Immature natural killer cell (primary cell): Measurements from ENCODE around the gene GALNT1. TPM values are rescaled to one million over a fixed set of nuclear protein-coding genes. Genes with fewer than 3 reads are reported as not detected.

Source experiments
- DNase-seq, 3 donors: peaks; one replicate each; pipeline ENCODE4 v3.0.0; 2022; ENCODE audit warnings: mixed read lengths in 1 of 3
- H3K27ac Mint-ChIP-seq, 6 donors: one replicate each; pipeline ENCODE4 v1.8.0; 2020; ENCODE audit warnings: mixed read lengths in 6 of 6, mild to moderate bottlenecking in 5 of 6, inconsistent platforms in 4 of 6, moderate library complexity in 3 of 6
- H3K27me3 Mint-ChIP-seq, 3 donors: one replicate each; pipeline ENCODE4 v1.8.0; 2020 to 2021; ENCODE audit warnings: low read depth in 3 of 3, mild to moderate bottlenecking in 3 of 3, mixed read lengths in 3 of 3, moderate library complexity in 3 of 3, inconsistent platforms in 1 of 3
- H3K36me3 Mint-ChIP-seq, 3 donors: one replicate each; pipeline ENCODE4 v1.8.0; 2020; ENCODE audit warnings: mixed read lengths in 3 of 3, inconsistent platforms in 2 of 3, mild to moderate bottlenecking in 2 of 3
- H3K4me1 Mint-ChIP-seq, 2 donors: one replicate each; pipeline ENCODE4 v1.8.0; 2020; ENCODE audit warnings: inconsistent platforms in 2 of 2, mild to moderate bottlenecking in 2 of 2, mixed read lengths in 2 of 2, moderate library complexity in 1 of 2
- H3K4me3 Mint-ChIP-seq, 5 donors: one replicate each; pipeline ENCODE4 v1.8.0; 2020; ENCODE audit warnings: mild to moderate bottlenecking in 5 of 5, mixed read lengths in 5 of 5, inconsistent platforms in 3 of 5, moderate library complexity in 3 of 5
- H3K9me3 Mint-ChIP-seq, 6 donors: one replicate each; pipeline ENCODE4 v1.8.0; 2020; ENCODE audit warnings: mild to moderate bottlenecking in 6 of 6, mixed read lengths in 6 of 6, inconsistent platforms in 4 of 6, moderate library complexity in 3 of 6
- polyA plus RNA-seq, 3 donors: library from polyadenylated mRNA; unstranded; fragments of 300-500 nt; fragmentation: Illumina TruSeq; gene quantifications; one replicate each; pipeline ENCODE4 v1.2.3, GENCODE V29; 2021

The GALNT1 gene
- polyA plus RNA-seq, 3 donors from 2014 or later, result 28.5 to 112 (median 59.5) TPM

- no peak overlapping the region for H3K4me3 Mint-ChIP-seq
- H3K27me3 Mint-ChIP-seq, result peaks cover 0 to 1% (median 0%) of the 10 kb centered on the region in 3 donors
- H3K4me1 Mint-ChIP-seq, result peaks cover 39 to 55% of the 10 kb centered on the region in 2 donors
- H3K36me3 Mint-ChIP-seq, result peaks cover 0 to 4% (median 0%) of the 10 kb centered on the region in 3 donors
- DNase-seq, result no peak
- no peak overlapping the region for H3K27ac Mint-ChIP-seq
- no peaks in the 10 kb centered on the region for H3K9me3 Mint-ChIP-seq
These were observed 8.0 kb downstream of the GALNT1 start for GRCh38 chr18:35589546-35589945.

DNA sequence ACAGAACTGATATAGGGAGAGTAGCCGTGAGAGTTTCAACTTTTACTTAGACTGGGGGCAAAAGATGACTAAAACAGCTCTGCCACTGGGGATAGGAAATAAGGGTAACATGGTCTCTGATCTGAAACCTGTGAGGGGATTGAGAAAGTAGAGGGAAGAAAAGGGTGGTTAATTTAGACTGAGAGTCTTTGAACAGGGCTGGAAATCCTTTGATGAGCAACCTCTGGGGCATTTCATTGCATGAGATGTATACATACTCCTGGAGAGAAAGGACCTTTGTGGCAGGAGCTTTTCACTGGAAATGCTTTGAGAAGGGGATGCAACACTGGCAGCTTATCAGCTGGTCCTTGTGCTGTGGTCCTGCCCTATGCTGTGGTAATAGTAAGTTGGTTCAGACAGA is 9.4 kb downstream of the GALNT1 start:
- Mint-ChIP-seq H3K27ac (peak overlapping the region in 1 of 6 donors; percentile 47), H3K36me3 (peaks cover 0 to 4% (median 0%) of the 10 kb centered on the region in 3 donors), H3K4me1 (peaks cover 37 to 59% of the 10 kb centered on the region in 2 donors), H3K9me3 (no peaks in the 10 kb centered on the region), H3K4me3 (no peak overlapping the region), H3K27me3 (peaks cover 0 to 1% (median 0%) of the 10 kb centered on the region in 3 donors)
- DNase-seq, result no peak

- H3K9me3 Mint-ChIP-seq, result no peaks in the 10 kb centered on the region
- no peak overlapping the region for H3K4me3 Mint-ChIP-seq
- H3K27ac Mint-ChIP-seq, result no peak overlapping the region
- H3K4me1 Mint-ChIP-seq, result peaks cover 35 to 55% of the 10 kb centered on the region in 2 donors
- DNase-seq, result no peak
- peaks cover 0 to 1% (median 0%) of the 10 kb centered on the region in 3 donors for H3K27me3 Mint-ChIP-seq
- H3K36me3 Mint-ChIP-seq, result peaks cover 0 to 4% (median 0%) of the 10 kb centered on the region in 3 donors
These were observed 10.8 kb downstream of the GALNT1 start for GRCh38 chr18:35592298-35592697.

- peaks cover 24 to 39% of the 10 kb centered on the region in 2 donors for H3K4me1 Mint-ChIP-seq
- peaks cover 0 to 1% (median 0%) of the 10 kb centered on the region in 3 donors for H3K27me3 Mint-ChIP-seq
- no peak overlapping the region for H3K4me3 Mint-ChIP-seq
- peaks cover 0 to 7% (median 0%) of the 10 kb centered on the region in 3 donors for H3K36me3 Mint-ChIP-seq
- peak overlapping the region in 1 of 6 donors; percentile 3 for H3K27ac Mint-ChIP-seq
- no peaks in the 10 kb centered on the region for H3K9me3 Mint-ChIP-seq
- no peak for DNase-seq
These were observed 12.3 kb downstream of the GALNT1 start for GRCh38 chr18:35593859-35594258.

GRCh38 chr18:35597758-35598157 is 16.2 kb downstream of the GALNT1 start:
- H3K9me3 Mint-ChIP-seq, result peaks cover 5 to 25% (median 15%) of the 10 kb centered on the region in 6 donors
- no peak overlapping the region for H3K27ac Mint-ChIP-seq
- H3K27me3 Mint-ChIP-seq, result peaks cover 0 to 2% (median 0%) of the 10 kb centered on the region in 3 donors
- H3K4me3 Mint-ChIP-seq, result no peak overlapping the region
- peaks cover 12 to 39% (median 22%) of the 10 kb centered on the region in 3 donors for H3K36me3 Mint-ChIP-seq
- no peak for DNase-seq
- peaks cover 17 to 61% of the 10 kb centered on the region in 2 donors for H3K4me1 Mint-ChIP-seq

- Mint-ChIP-seq H3K36me3 (peaks cover 21 to 45% (median 34%) of the 10 kb centered on the region in 3 donors), H3K4me3 (no peak overlapping the region), H3K27ac (no peak overlapping the region), H3K27me3 (peaks cover 0 to 3% (median 0%) of the 10 kb centered on the region in 3 donors), H3K9me3 (peaks cover 6 to 38% (median 19%) of the 10 kb centered on the region in 6 donors), H3K4me1 (peaks cover 33 to 76% of the 10 kb centered on the region in 2 donors)
- DNase-seq, result no peak
These were observed 20.8 kb downstream of the GALNT1 start for GRCh38 chr18:35602193-35602820.

- H3K27ac Mint-ChIP-seq, result no peak overlapping the region
- H3K4me1 Mint-ChIP-seq, result peaks cover 37 to 82% of the 10 kb centered on the region in 2 donors
- no peak for DNase-seq
- H3K27me3 Mint-ChIP-seq, result peaks cover 0 to 3% (median 0%) of the 10 kb centered on the region in 3 donors
- H3K9me3 Mint-ChIP-seq, result peaks cover 6 to 38% (median 19%) of the 10 kb centered on the region in 6 donors
- peaks cover 21 to 45% (median 34%) of the 10 kb centered on the region in 3 donors for H3K36me3 Mint-ChIP-seq
- no peak overlapping the region for H3K4me3 Mint-ChIP-seq
These were observed 21.5 kb downstream of the GALNT1 start for GRCh38 chr18:35603008-35603407.

- no peak for DNase-seq
- Mint-ChIP-seq H3K4me3 (no peak overlapping the region), H3K36me3 (peaks cover 21 to 41% (median 34%) of the 10 kb centered on the region in 3 donors), H3K9me3 (peaks cover 6 to 38% (median 19%) of the 10 kb centered on the region in 6 donors), H3K27ac (no peak overlapping the region), H3K4me1 (peaks cover 39 to 87% of the 10 kb centered on the region in 2 donors), H3K27me3 (peaks cover 0 to 3% (median 0%) of the 10 kb centered on the region in 3 donors)
These were observed 22.0 kb downstream of the GALNT1 start for GRCh38 chr18:35603528-35603927.

GRCh38 chr18:35604369-35604768 is 22.8 kb downstream of the GALNT1 start:
- peaks cover 0 to 3% (median 0%) of the 10 kb centered on the region in 3 donors for H3K27me3 Mint-ChIP-seq
- H3K9me3 Mint-ChIP-seq, result peaks cover 6 to 38% (median 19%) of the 10 kb centered on the region in 6 donors
- no peak overlapping the region for H3K27ac Mint-ChIP-seq
- no peak overlapping the region for H3K4me3 Mint-ChIP-seq
- peaks cover 21 to 35% (median 34%) of the 10 kb centered on the region in 3 donors for H3K36me3 Mint-ChIP-seq
- peaks cover 37 to 96% of the 10 kb centered on the region in 2 donors for H3K4me1 Mint-ChIP-seq
- no peak for DNase-seq

DNA sequence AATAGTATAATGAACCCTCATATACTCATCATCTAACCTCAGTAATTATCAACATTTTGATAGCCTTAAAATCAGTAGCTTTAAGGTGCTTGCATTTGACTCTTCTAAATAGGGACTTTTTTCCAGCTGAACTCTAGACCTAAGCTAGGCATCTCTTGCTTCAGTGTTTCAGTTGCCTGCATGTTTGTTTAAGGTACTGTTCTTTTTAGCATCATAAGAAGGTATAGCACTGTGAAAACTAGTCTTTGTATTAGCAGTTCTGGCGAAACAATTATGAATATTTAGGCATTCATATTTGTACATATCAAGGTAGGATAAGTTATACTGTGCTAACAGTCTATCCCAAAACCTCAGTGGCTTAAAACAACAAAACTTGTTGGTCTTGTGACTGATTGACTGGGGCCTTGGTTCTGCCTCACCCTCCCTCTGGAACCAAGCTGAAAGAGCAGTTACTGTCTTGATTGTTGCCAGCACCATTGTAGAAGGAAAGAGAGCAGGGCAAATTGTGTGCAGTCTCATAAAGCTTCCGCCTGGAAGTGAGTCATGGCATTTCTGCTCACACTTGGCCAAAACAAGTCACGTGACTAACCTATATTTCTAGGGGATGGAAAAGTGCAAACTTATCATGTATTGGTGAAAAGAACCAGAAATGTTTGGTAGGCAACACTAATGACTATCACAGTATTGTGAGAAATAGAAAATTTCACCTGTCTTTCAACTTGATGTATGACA is 24.3 kb downstream of the GALNT1 start:
- DNase-seq, result no peak
- Mint-ChIP-seq H3K4me3 (peak overlapping the region in 3 of 5 donors; percentile 23 to 43 (median 36)), H3K4me1 (peaks cover 37 to 84% of the 10 kb centered on the region in 2 donors)

GRCh38 chr18:35609236-35609635 is 27.7 kb downstream of the GALNT1 start:
- DNase-seq, result no peak
- no peak overlapping the region for H3K4me3 Mint-ChIP-seq
- no peaks in the 10 kb centered on the region for H3K36me3 Mint-ChIP-seq
- H3K27me3 Mint-ChIP-seq, result no peaks in the 10 kb centered on the region
- no peak overlapping the region for H3K27ac Mint-ChIP-seq
- no peaks in the 10 kb centered on the region for H3K9me3 Mint-ChIP-seq
- H3K4me1 Mint-ChIP-seq, result peaks cover 32 to 53% of the 10 kb centered on the region in 2 donors

More for the DNA sequence above, 24.3 kb downstream of the GALNT1 start:
- Mint-ChIP-seq H3K36me3 (peaks cover 21 to 30% (median 25%) of the 10 kb centered on the region in 3 donors), H3K9me3 (peaks cover 6 to 32% (median 18%) of the 10 kb centered on the region in 6 donors), H3K27ac (peak overlapping the region in 4 of 6 donors; percentile 68 to 75 (median 70)), H3K27me3 (peaks cover 0 to 3% (median 0%) of the 10 kb centered on the region in 3 donors)

- Mint-ChIP-seq H3K36me3 (no peaks in the 10 kb centered on the region), H3K4me1 (peaks cover 25 to 44% of the 10 kb centered on the region in 2 donors), H3K9me3 (no peaks in the 10 kb centered on the region), H3K27me3 (no peaks in the 10 kb centered on the region), H3K4me3 (no peak overlapping the region), H3K27ac (no peak overlapping the region)
- DNase-seq, result no peak
These were observed 28.5 kb downstream of the GALNT1 start for GRCh38 chr18:35610089-35610488.

- H3K27ac Mint-ChIP-seq, result no peak overlapping the region
- no peak overlapping the region for H3K4me3 Mint-ChIP-seq
- H3K36me3 Mint-ChIP-seq, result no peaks in the 10 kb centered on the region
- peaks cover 28 to 38% of the 10 kb centered on the region in 2 donors for H3K4me1 Mint-ChIP-seq
- no peaks in the 10 kb centered on the region for H3K9me3 Mint-ChIP-seq
- DNase-seq, result no peak
- H3K27me3 Mint-ChIP-seq, result no peaks in the 10 kb centered on the region
These were observed 29.2 kb downstream of the GALNT1 start for GRCh38 chr18:35610724-35611123.

DNA sequence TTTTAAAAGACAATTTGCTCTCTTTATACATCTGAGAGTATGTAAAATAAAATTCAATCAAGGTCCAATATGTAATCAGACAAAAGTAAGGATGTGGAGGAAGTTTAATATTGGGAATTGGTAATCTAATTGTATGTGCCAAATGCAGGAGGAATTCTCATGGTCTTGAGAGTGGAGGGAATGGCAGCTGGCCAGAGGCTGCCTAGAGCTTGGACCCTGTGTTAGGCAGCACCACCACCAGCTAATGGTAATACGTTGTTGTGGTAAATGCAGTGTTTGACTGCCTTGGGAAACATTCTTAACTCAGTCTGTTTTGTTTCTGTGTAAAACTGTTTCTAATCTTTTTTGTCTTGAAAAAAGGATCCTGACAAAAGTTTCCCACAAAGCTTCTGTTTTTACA is 30.0 kb downstream of the GALNT1 start:
- no peak overlapping the region for H3K4me3 Mint-ChIP-seq
- no peaks in the 10 kb centered on the region for H3K36me3 Mint-ChIP-seq
- DNase-seq, result no peak
- H3K27ac Mint-ChIP-seq, result no peak overlapping the region
- peaks cover 21 to 30% of the 10 kb centered on the region in 2 donors for H3K4me1 Mint-ChIP-seq
- H3K9me3 Mint-ChIP-seq, result no peaks in the 10 kb centered on the region
- no peaks in the 10 kb centered on the region for H3K27me3 Mint-ChIP-seq
